OCI-LY7 (cell line): ENCODE results near the gene EPS8L2. TPM values are rescaled to one million over a fixed set of nuclear protein-coding genes. Genes with fewer than 3 reads are reported as not detected.

Source experiments
- BruUV-seq: library from RNA; stranded (reverse); fragments of 400-500 nt; replicated peaks from 2 replicates; lab custom pipeline; 2021; lab: Mats Ljungman, UMichigan
- CTCF ChIA-PET: fragments of 300-600 bp; sonication (Branson Sonifier 250); formaldehyde crosslinking; loops from one replicate; lab custom pipeline; 2022; ENCODE audit warnings: antibody characterized with exemption; ENCODE audit not compliant: unreplicated experiment; lab: Charles Lee
- POLR2A ChIA-PET: fragments of 300-600 bp; sonication (Branson Sonifier 250); formaldehyde crosslinking; loops from one replicate; lab custom pipeline; 2022; ENCODE audit warnings: antibody characterized with exemption; lab: Charles Lee
- DNase-seq: peaks from one replicate; pipeline ENCODE4 v3.0.0-alpha.2; 2015; ENCODE audit warnings: low spot score
- H2AFZ ChIP-seq: fragments of 200-600 bp; sonication (generic), shearing (Covaris generic); 2 replicates; pipeline ENCODE4 v1.6.1; 2014; ENCODE audit warnings: mild to moderate bottlenecking, antibody characterized with exemption, low read length, moderate library complexity
- H3K27ac ChIP-seq: fragments of 200-600 bp; sonication (generic); 2 replicates; pipeline ENCODE4 v1.5.1; 2014; ENCODE audit warnings: mixed run types, low read depth, mild to moderate bottlenecking, moderate library complexity, low read length, inconsistent platforms; ENCODE audit not compliant: poor library complexity, severe bottlenecking
- H3K36me3 ChIP-seq: fragments of 200-600 bp; sonication (generic); 2 replicates; pipeline ENCODE4 v1.6.1; 2014; ENCODE audit warnings: mild to moderate bottlenecking, antibody characterized with exemption, low read length, moderate library complexity, mixed read lengths; ENCODE audit not compliant: insufficient read depth
- H3K4me1 ChIP-seq: fragments of 200-600 bp; sonication (generic); 2 replicates; pipeline ENCODE4 v1.5.1; 2014; ENCODE audit warnings: mild to moderate bottlenecking, low read length; ENCODE audit not compliant: insufficient read depth, poor library complexity, severe bottlenecking
- H3K4me2 ChIP-seq: fragments of 200-600 bp; sonication (generic); 2 replicates; pipeline ENCODE4 v1.6.1; 2014; ENCODE audit warnings: mild to moderate bottlenecking, low read length
- H3K4me3 ChIP-seq: fragments of 200-600 bp; sonication (generic); 2 replicates; pipeline ENCODE4 v1.5.1; 2014; ENCODE audit warnings: mild to moderate bottlenecking, low read depth, low read length; ENCODE audit not compliant: poor library complexity, severe bottlenecking
- H3K79me2 ChIP-seq: fragments of 200-600 bp; sonication (generic); 2 replicates; pipeline ENCODE4 v1.6.1; 2016; ENCODE audit warnings: low read depth, mild to moderate bottlenecking, low read length, moderate library complexity, mixed read lengths; ENCODE audit not compliant: insufficient read depth
- H3K9me2 ChIP-seq: fragments of 200-600 bp; sonication (generic); 2 replicates; pipeline ENCODE4 v1.6.1; 2016; ENCODE audit warnings: mild to moderate bottlenecking, low read length, mixed read lengths; ENCODE audit not compliant: insufficient read depth
- H3K9me3 ChIP-seq: fragments of 200-600 bp; sonication (generic); 2 replicates; pipeline ENCODE4 v1.6.1; 2014; ENCODE audit warnings: mild to moderate bottlenecking, mixed run types, low read length, mixed read lengths
- H4K20me1 ChIP-seq: fragments of 200-600 bp; sonication (generic); 2 replicates; pipeline ENCODE4 v1.6.1; 2014; ENCODE audit warnings: mild to moderate bottlenecking, antibody characterized with exemption, low read length, moderate library complexity, mixed read lengths; ENCODE audit not compliant: insufficient read depth
- CTCF ChIP-seq: fragments of 200-600 bp; sonication (generic); conservative IDR thresholded peaks from 2 replicates; pipeline ENCODE4 v1.5.1; 2014; ENCODE audit warnings: mild to moderate bottlenecking, antibody characterized with exemption, low read length, moderate library complexity, mixed read lengths
- EZH2phosphoT487 ChIP-seq: fragments of 200-600 bp; sonication (generic); IDR thresholded peaks from 2 replicates; pipeline ENCODE4 v1.6.1; 2018; ENCODE audit warnings: low read depth, borderline replicate concordance, mild to moderate bottlenecking, mixed run types, antibody characterized with exemption, low read length, moderate library complexity, mixed read lengths
- intact Hi-C: fragments of 100-400 bp; cut with micrococcal nuclease; formaldehyde crosslinking; loops from one replicate; pipeline ENCODE4 v1.10.0; 2022; ENCODE audit not compliant: unreplicated experiment
- total RNA-seq, 2 experiments: library from RNA; depleted of rRNA in 1 of 2; stranded (reverse); fragments of >200 nt in 1 of 2; shearing (Covaris generic) in 1 of 2; gene quantifications; 2 replicates each; pipeline ENCODE4 v1.2.3, GENCODE V29; 2014 to 2022

The EPS8L2 gene
- total RNA-seq, 2 experiments from 2014 or later, result 3.8 to 7.1 TPM

GRCh38 chr11:765025-765801, 59.2 kb downstream of the EPS8L2 start:
- no TSS peak for BruUV-seq
- Histone ChIP-seq H3K4me1 (no peaks in the 10 kb centered on the region), H3K9me3 (no peaks in the 10 kb centered on the region), H3K9me2 (no peaks in the 10 kb centered on the region), H3K27ac (no peak overlapping the region), H3K4me2 (no peak overlapping the region), H3K36me3 (peaks cover 88% of the 10 kb centered on the region), H3K79me2 (no peaks in the 10 kb centered on the region), H3K4me3 (no peak overlapping the region), H2AFZ (no peak overlapping the region), H4K20me1 (no peaks in the 10 kb centered on the region)
- CTCF ChIA-PET, result no interaction called here
- peak; percentile 65 for DNase-seq
- intact Hi-C loops, result loop anchor here (1.0 kb wide), 1 partner anchor 37 kb away; no protein-coding TSS in a partner anchor
- TF ChIP-seq CTCF (peak; percentile 75), EZH2phosphoT487 (no peak)
- POLR2A ChIA-PET, result no interaction called here

GRCh38 chr11:765802-766091, 59.7 kb downstream of the EPS8L2 start:
- no peaks in the 10 kb centered on the region for H3K9me3 ChIP-seq
- intact Hi-C loops, result loop anchor here (1.0 kb wide), 1 partner anchor 37 kb away; no protein-coding TSS in a partner anchor
- H3K9me2 ChIP-seq, result no peaks in the 10 kb centered on the region
- H3K4me3 ChIP-seq, result no peak overlapping the region
- no peak overlapping the region for H2AFZ ChIP-seq
- no peaks in the 10 kb centered on the region for H4K20me1 ChIP-seq
- DNase-seq, result no peak
- CTCF ChIA-PET, result no interaction called here
- TF ChIP-seq CTCF, result no peak
- TF ChIP-seq EZH2phosphoT487, result no peak
- H3K36me3 ChIP-seq, result peaks cover 88% of the 10 kb centered on the region
- no TSS peak for BruUV-seq
- POLR2A ChIA-PET, result no interaction called here
- no peaks in the 10 kb centered on the region for H3K79me2 ChIP-seq
- no peaks in the 10 kb centered on the region for H3K4me1 ChIP-seq
- H3K4me2 ChIP-seq, result no peak overlapping the region
- H3K27ac ChIP-seq, result no peak overlapping the region
